K562 (cell line): ENCODE data around the gene DPT.

Experiments
- MYC ChIP-seq, 2 experiments: fragments of 250-450 bp in 1 of 2; sonication (Bioruptor Pico) in 1 of 2; IDR thresholded peaks; 2 replicates each; pipeline versions ENCODE4 v1.5.1 to v1.6.1; 2012 to 2021; ENCODE audit warnings: low read depth in 2 of 2, borderline replicate concordance in 1 of 2, improper control_type of control experiment in 1 of 2, low read length in 1 of 2, mild to moderate bottlenecking in 1 of 2, moderate library complexity in 1 of 2
- TF ChIP-seq, protein P1 (sequence below): fragments of 250-450 bp; sonication (Bioruptor Pico); IDR thresholded peaks from 2 replicates; pipeline ENCODE4 v1.4.0; 2020; ENCODE audit warnings: mild to moderate bottlenecking, moderate library complexity
- TF ChIP-seq, protein P2 (sequence below), 3 experiments: IDR thresholded peaks in 2 of 3; conservative IDR thresholded peaks in 1 of 3; 2 replicates each; pipeline ENCODE4 v1.5.1; 2011 to 2012; ENCODE audit warnings: low read length in 3 of 3, mild to moderate bottlenecking in 3 of 3, control low read depth in 2 of 3, improper control_type of control experiment in 1 of 3, inconsistent platforms in 1 of 3, low read depth in 1 of 3, mixed read lengths in 1 of 3, moderate library complexity in 1 of 3; ENCODE audit not compliant: insufficient read depth in 2 of 3

DNA sequence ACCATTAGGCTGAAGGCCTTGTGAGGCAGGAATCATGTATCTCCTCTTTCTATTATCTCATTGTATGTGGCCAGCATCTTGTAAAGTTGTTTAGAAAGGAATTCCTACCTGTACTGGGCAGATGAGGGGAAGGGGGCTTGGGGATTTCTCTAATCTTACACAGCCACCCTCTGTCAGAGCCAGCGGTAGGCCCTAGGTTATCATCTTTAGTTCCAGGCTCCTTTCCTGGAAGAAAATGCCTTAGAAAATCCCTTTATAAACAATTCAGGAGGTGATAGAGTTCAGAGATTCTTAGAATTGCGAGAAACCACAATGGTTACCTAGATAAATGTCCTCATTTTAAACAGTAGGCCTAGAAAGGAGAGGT, 35.2 kb downstream of the DPT start:
- no peak for TF ChIP-seq MYC (IDR thresholded peaks at IDR 0.05; ENCODE audit: low read depth, low read length)
- no peak for TF ChIP-seq MYC (CRISPR knock-in tag; IDR thresholded peaks at IDR 0.05; ENCODE audit: borderline replicate concordance, low read depth)
- TF ChIP-seq, protein P1, sequence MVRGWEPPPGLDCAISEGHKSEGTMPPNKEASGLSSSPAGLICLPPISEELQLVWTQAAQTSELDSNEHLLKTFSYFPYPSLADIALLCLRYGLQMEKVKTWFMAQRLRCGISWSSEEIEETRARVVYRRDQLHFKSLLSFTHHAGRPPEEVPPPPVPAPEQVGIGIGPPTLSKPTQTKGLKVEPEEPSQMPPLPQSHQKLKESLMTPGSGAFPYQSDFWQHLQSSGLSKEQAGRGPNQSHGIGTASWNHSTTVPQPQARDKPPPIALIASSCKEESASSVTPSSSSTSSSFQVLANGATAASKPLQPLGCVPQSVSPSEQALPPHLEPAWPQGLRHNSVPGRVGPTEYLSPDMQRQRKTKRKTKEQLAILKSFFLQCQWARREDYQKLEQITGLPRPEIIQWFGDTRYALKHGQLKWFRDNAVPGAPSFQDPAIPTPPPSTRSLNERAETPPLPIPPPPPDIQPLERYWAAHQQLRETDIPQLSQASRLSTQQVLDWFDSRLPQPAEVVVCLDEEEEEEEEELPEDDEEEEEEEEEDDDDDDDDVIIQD, result no peak
- TF ChIP-seq, protein P2, sequence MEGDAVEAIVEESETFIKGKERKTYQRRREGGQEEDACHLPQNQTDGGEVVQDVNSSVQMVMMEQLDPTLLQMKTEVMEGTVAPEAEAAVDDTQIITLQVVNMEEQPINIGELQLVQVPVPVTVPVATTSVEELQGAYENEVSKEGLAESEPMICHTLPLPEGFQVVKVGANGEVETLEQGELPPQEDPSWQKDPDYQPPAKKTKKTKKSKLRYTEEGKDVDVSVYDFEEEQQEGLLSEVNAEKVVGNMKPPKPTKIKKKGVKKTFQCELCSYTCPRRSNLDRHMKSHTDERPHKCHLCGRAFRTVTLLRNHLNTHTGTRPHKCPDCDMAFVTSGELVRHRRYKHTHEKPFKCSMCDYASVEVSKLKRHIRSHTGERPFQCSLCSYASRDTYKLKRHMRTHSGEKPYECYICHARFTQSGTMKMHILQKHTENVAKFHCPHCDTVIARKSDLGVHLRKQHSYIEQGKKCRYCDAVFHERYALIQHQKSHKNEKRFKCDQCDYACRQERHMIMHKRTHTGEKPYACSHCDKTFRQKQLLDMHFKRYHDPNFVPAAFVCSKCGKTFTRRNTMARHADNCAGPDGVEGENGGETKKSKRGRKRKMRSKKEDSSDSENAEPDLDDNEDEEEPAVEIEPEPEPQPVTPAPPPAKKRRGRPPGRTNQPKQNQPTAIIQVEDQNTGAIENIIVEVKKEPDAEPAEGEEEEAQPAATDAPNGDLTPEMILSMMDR (IDR thresholded peaks at IDR 0.05 in 2 of 3, conservative IDR thresholded peaks at IDR 0.05 in 1 of 3; ENCODE audit: insufficient read depth in 2 of 3, low read depth in 1 of 3, low read length in 3 of 3), result no peak
